Lower lobe of right lung (tissue), 2 donors: ENCODE measurements around the gene CTXND1. TPM values are rescaled to one million over a fixed set of nuclear protein-coding genes. Genes with fewer than 3 reads are reported as not detected.

Experiments used
- ATAC-seq, 2 donors: fragments of 200-7000 bp; cut with Tn5 transposase; one replicate each; pipeline ENCODE4 v1.9.1; 2020 to 2022; ENCODE audit warnings: mild to moderate bottlenecking in 2 of 2, moderate library complexity in 2 of 2
- DNase-seq: peaks from one replicate; pipeline ENCODE4 v3.0.0-alpha.2; 2020
- H3K27ac ChIP-seq: fragments of 200-600 bp; one replicate; pipeline ENCODE4 v1.8.0; 2022
- H3K27me3 ChIP-seq: fragments of 200-600 bp; one replicate; pipeline ENCODE4 v1.8.0; 2022; ENCODE audit warnings: low read depth
- H3K36me3 ChIP-seq: fragments of 200-600 bp; one replicate; pipeline ENCODE4 v1.8.0; 2022; ENCODE audit warnings: mild to moderate bottlenecking
- H3K4me1 ChIP-seq: fragments of 200-600 bp; one replicate; pipeline ENCODE4 v1.8.0; 2022
- H3K4me3 ChIP-seq: fragments of 200-600 bp; one replicate; pipeline ENCODE4 v1.8.0; 2022; ENCODE audit warnings: mild to moderate bottlenecking
- H3K9me3 ChIP-seq: fragments of 200-600 bp; one replicate; pipeline ENCODE4 v1.8.0; 2022
- intact Hi-C: fragments of 100-400 bp; cut with DNase I; formaldehyde crosslinking; loops from one replicate; pipeline ENCODE4 v1.11.0; 2022
- total RNA-seq: library from RNA; stranded (reverse); fragmentation: NEBNext Ultra II Directional; extraction: Animal tissue kit (Norgen Biotek cat#: 25700); gene quantifications from one replicate; pipeline ENCODE4 v1.2.1, GENCODE V29; 2021
- TF ChIP-seq, protein P1 (sequence below): fragments of 200-600 bp; IDR thresholded peaks from one replicate; pipeline ENCODE4 v1.8.0; 2022; ENCODE audit warnings: antibody characterized with exemption, mild to moderate bottlenecking
- donor health status: DM: no; HTN: yes; CAD: no; lungs with severe emphysema.

CTXND1 gene
- total RNA-seq, 1 donor from 2014 or later = 1.8 TPM

- Histone ChIP-seq H3K4me1 (peaks cover 41% of the 10 kb centered on the region), H3K9me3 (no peaks in the 10 kb centered on the region), H3K36me3 (peaks cover 3% of the 10 kb centered on the region), H3K27ac (no peak overlapping the region), H3K4me3 (no peak overlapping the region), H3K27me3 (no peaks in the 10 kb centered on the region)
- ATAC-seq = no peak
- intact Hi-C loops = no loop called here
- TF ChIP-seq, protein P1, sequence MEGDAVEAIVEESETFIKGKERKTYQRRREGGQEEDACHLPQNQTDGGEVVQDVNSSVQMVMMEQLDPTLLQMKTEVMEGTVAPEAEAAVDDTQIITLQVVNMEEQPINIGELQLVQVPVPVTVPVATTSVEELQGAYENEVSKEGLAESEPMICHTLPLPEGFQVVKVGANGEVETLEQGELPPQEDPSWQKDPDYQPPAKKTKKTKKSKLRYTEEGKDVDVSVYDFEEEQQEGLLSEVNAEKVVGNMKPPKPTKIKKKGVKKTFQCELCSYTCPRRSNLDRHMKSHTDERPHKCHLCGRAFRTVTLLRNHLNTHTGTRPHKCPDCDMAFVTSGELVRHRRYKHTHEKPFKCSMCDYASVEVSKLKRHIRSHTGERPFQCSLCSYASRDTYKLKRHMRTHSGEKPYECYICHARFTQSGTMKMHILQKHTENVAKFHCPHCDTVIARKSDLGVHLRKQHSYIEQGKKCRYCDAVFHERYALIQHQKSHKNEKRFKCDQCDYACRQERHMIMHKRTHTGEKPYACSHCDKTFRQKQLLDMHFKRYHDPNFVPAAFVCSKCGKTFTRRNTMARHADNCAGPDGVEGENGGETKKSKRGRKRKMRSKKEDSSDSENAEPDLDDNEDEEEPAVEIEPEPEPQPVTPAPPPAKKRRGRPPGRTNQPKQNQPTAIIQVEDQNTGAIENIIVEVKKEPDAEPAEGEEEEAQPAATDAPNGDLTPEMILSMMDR = no peak
- no peak for DNase-seq
These were observed 97.7 kb downstream of the CTXND1 start for GRCh38 chr15:80154336-80154735.

GRCh38 chr15:80153900-80154299 lies 98.1 kb downstream of the CTXND1 start:
- Histone ChIP-seq H3K27me3 (no peaks in the 10 kb centered on the region), H3K4me3 (peak overlapping the region; percentile 74), H3K9me3 (no peaks in the 10 kb centered on the region), H3K4me1 (peaks cover 41% of the 10 kb centered on the region), H3K27ac (peak overlapping the region; percentile 77), H3K36me3 (no peaks in the 10 kb centered on the region)
- ATAC-seq (no peak), DNase-seq (no peak)
- intact Hi-C loops = no loop called here
- TF ChIP-seq, protein P1 = no peak

GRCh38 chr15:80152896-80153876 lies 98.8 kb downstream of the CTXND1 start, which contains the start of gene FAH:
Gene FAH (plus strand): TSS chr15:80152999. CDS start chr15:80153055, 56 bp downstream.
- H3K27me3 ChIP-seq = no peaks in the 10 kb centered on the region
- intact Hi-C loops = no loop called here
- peak within 1 kb of the TSS; percentile 74 for H3K4me3 ChIP-seq
- no peaks in the 10 kb centered on the region for H3K36me3 ChIP-seq
- no peak for DNase-seq
- peak; percentile 83 for ATAC-seq
- no peaks in the 10 kb centered on the region for H3K9me3 ChIP-seq
- TF ChIP-seq, protein P1 = no peak
- H3K27ac ChIP-seq = peak within 1 kb of the TSS; percentile 77
- H3K4me1 ChIP-seq = peaks cover 41% of the 10 kb centered on the region

- DNase-seq = peak; percentile 98
- no peaks in the 10 kb centered on the region for H3K27me3 ChIP-seq
- H3K27ac ChIP-seq = peak overlapping the region; percentile 77
- peak; percentile 92 to 94 for ATAC-seq
- intact Hi-C loops = no loop called here
- H3K4me1 ChIP-seq = peaks cover 41% of the 10 kb centered on the region
- TF ChIP-seq, protein P1 = no peak
- no peaks in the 10 kb centered on the region for H3K9me3 ChIP-seq
- H3K4me3 ChIP-seq = peak overlapping the region; percentile 74
- H3K36me3 ChIP-seq = no peaks in the 10 kb centered on the region
These were observed 99.7 kb downstream of the CTXND1 start for GRCh38 chr15:80152180-80152895.

GRCh38 chr15:80151576-80151975 lies 100.4 kb downstream of the CTXND1 start:
- DNase-seq (no peak), ATAC-seq (no peak)
- intact Hi-C loops = no loop called here
- Histone ChIP-seq H3K4me3 (no peak overlapping the region), H3K4me1 (peaks cover 36% of the 10 kb centered on the region), H3K27ac (no peak overlapping the region), H3K9me3 (no peaks in the 10 kb centered on the region), H3K27me3 (no peaks in the 10 kb centered on the region), H3K36me3 (no peaks in the 10 kb centered on the region)
- TF ChIP-seq, protein P1 = no peak
